Ecto neural progenitor cell (in vitro differentiated cells): Measurements from ENCODE around the gene MS4A7.
"Not testable (repeated sequence)": the region's sequence is repeated elsewhere in the genome, so short reads cannot be mapped to it uniquely, and the experiment has no call there.

Experiments
- DNase-seq: peaks from one replicate; pipeline ENCODE4 v3.0.0-alpha.2; 2018; ENCODE audit warnings: low spot score

The MS4A7 gene

GRCh38 chr11:60378354-60378753 lies at the start of gene MS4A7:
Gene MS4A7, plus strand, starts transcription at chr11:60378532. Its CDS starts 4,610 bp downstream, at chr11:60383142.
- no peak for DNase-seq

GRCh38 chr11:60332846-60333245 lies 45.5 kb upstream of the MS4A7 start:
- DNase-seq: no peak

- DNase-seq: peak; percentile 80
These were observed 44.2 kb upstream of the MS4A7 start for GRCh38 chr11:60334005-60334620.

- no peak for DNase-seq
These were observed 41.5 kb upstream of the MS4A7 start for GRCh38 chr11:60336767-60337391.

- DNase-seq: no peak
These were observed 40.3 kb upstream of the MS4A7 start for GRCh38 chr11:60338053-60338452.

- no peak for DNase-seq
These were observed 39.0 kb upstream of the MS4A7 start for GRCh38 chr11:60339356-60339755.

GRCh38 chr11:60343094-60343704 lies 35.1 kb upstream of the MS4A7 start:
- no peak for DNase-seq

- DNase-seq: no peak
These were observed 34.2 kb upstream of the MS4A7 start for GRCh38 chr11:60344146-60344545.

- no peak for DNase-seq
These were observed 32.8 kb upstream of the MS4A7 start for GRCh38 chr11:60345489-60345888.

GRCh38 chr11:60347084-60347797 lies 31.1 kb upstream of the MS4A7 start:
- DNase-seq: no peak

GRCh38 chr11:60348116-60348515 lies 30.2 kb upstream of the MS4A7 start:
- DNase-seq: no peak

GRCh38 chr11:60349990-60350389 lies 28.3 kb upstream of the MS4A7 start:
- no peak for DNase-seq

- DNase-seq: no peak
These were observed 20.6 kb upstream of the MS4A7 start for GRCh38 chr11:60357771-60358170.

- DNase-seq: no peak
These were observed 17.7 kb upstream of the MS4A7 start for GRCh38 chr11:60360621-60361020.

- DNase-seq: no peak
These were observed 16.1 kb upstream of the MS4A7 start for GRCh38 chr11:60362241-60362640.

GRCh38 chr11:60363542-60364470 lies 14.5 kb upstream of the MS4A7 start:
- DNase-seq: peak; percentile 67

GRCh38 chr11:60366262-60366904 lies 11.9 kb upstream of the MS4A7 start:
- not testable (repeated sequence) for DNase-seq

- no peak for DNase-seq
These were observed 11.3 kb upstream of the MS4A7 start for GRCh38 chr11:60367009-60367408.

- DNase-seq: no peak
These were observed 10.4 kb upstream of the MS4A7 start for GRCh38 chr11:60367896-60368295.

- no peak for DNase-seq
These were observed 8.0 kb upstream of the MS4A7 start for GRCh38 chr11:60370252-60370810.

- DNase-seq: no peak
These were observed 7.5 kb upstream of the MS4A7 start for GRCh38 chr11:60370811-60371298.
